CD4-positive, alpha-beta T cell treated with Interleukin-17A for 1 hour (primary cell): ENCODE data around the gene FAM78B.

Source experiments
- DNase-seq: peaks from one replicate; pipeline ENCODE4 v3.0.0-alpha.2; 2020

The FAM78B gene

GRCh38 chr1:166159656-166160055 lies 7.1 kb downstream of the FAM78B start:
- DNase-seq = no peak

- DNase-seq = no peak
Observed at GRCh38 chr1:166156674-166157073, 10.1 kb downstream of the FAM78B start.

- no peak for DNase-seq
Observed at GRCh38 chr1:166155108-166155507, 11.7 kb downstream of the FAM78B start.

- no peak for DNase-seq
Observed at GRCh38 chr1:166153525-166154314, 13.1 kb downstream of the FAM78B start.

- DNase-seq = no peak
Observed at GRCh38 chr1:166152978-166153377, 13.8 kb downstream of the FAM78B start.

GRCh38 chr1:166151804-166152203 lies 15.0 kb downstream of the FAM78B start:
- DNase-seq = no peak

GRCh38 chr1:166145499-166145898 lies 21.3 kb downstream of the FAM78B start:
- DNase-seq = no peak

GRCh38 chr1:166141969-166142368 lies 24.8 kb downstream of the FAM78B start:
- no peak for DNase-seq

- no peak for DNase-seq
Observed at GRCh38 chr1:166140251-166140650, 26.6 kb downstream of the FAM78B start.

GRCh38 chr1:166139735-166140134 lies 27.1 kb downstream of the FAM78B start:
- no peak for DNase-seq

GRCh38 chr1:166136699-166137401 lies 30.0 kb downstream of the FAM78B start:
- DNase-seq = no peak

- no peak for DNase-seq
Observed at GRCh38 chr1:166136222-166136621, 30.6 kb downstream of the FAM78B start.

GRCh38 chr1:166133857-166134256 lies 32.9 kb downstream of the FAM78B start:
- DNase-seq = no peak

- no peak for DNase-seq
Observed at GRCh38 chr1:166133276-166133841, 33.4 kb downstream of the FAM78B start.

- DNase-seq = no peak
Observed at GRCh38 chr1:166132496-166132895, 34.3 kb downstream of the FAM78B start.

- DNase-seq = no peak
Observed at GRCh38 chr1:166129006-166129405, 37.8 kb downstream of the FAM78B start.

- no peak for DNase-seq
Observed at GRCh38 chr1:166128195-166128594, 38.6 kb downstream of the FAM78B start.

- no peak for DNase-seq
Observed at GRCh38 chr1:166127003-166127402, 39.8 kb downstream of the FAM78B start.

- no peak for DNase-seq
Observed at GRCh38 chr1:166122873-166123466, 43.8 kb downstream of the FAM78B start.

GRCh38 chr1:166121010-166121409 lies 45.8 kb downstream of the FAM78B start:
- no peak for DNase-seq

GRCh38 chr1:166120281-166120680 lies 46.5 kb downstream of the FAM78B start:
- DNase-seq = no peak

GRCh38 chr1:166119471-166119965 lies 47.3 kb downstream of the FAM78B start:
- no peak for DNase-seq

GRCh38 chr1:166117776-166118175 lies 49.0 kb downstream of the FAM78B start:
- no peak for DNase-seq
